OCI-M1 (cell line): ENCODE data around the gene ZNF548.
A peak's percentile ranks its signal among the peaks of the same experiment; 100 is the strongest.
"Not testable (repeated sequence)": the region's sequence is repeated elsewhere in the genome, so short reads cannot be mapped to it uniquely, and the experiment has no call there.

Source experiments
- DNase-seq: peaks from one replicate; lab custom pipeline; 2025; lab: John Stamatoyannopoulos, UW

The ZNF548 gene

DNA sequence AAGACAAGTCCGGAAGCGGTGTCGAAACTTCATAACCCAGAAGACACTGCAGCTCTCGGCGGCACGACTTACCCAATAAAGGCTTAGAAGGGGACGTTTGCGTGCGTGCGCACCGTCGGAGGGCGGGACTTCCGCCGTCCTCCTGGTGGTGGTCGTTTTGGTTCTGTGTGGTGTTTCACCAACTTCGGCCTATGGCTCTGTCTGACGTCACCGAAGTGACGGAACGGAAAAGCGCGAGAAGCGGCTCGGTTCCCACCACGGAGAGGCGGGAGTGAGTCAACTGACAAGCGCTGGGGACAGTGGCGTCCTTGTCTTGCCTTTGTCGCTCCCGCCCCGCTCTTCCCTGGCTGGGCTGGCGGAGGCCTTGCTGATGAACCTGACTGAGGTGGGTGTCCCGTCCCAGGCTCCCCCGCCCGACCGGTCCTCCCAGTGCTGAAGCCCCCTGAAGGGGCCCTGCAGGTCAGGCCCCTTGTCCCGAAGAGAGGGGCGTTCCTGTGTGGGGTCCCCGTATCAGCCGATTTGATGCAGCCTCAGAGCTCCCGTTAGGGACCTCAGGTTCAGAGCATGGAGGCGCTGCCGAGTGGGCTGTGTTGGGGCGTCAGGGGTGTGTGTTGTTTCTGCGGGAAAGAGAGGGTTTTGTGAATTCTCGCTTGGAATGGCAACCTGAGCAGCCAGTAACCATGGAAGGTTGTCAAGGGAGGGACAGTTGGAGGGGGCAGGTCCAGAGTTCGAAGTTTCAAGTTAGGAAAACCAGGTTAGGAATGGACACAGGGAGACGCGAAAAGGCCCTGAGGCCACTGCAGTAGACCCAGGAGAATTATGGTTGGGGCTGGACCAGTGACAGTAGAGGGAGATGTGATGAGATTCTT is at the start of gene ZNF548:
TSS of gene ZNF548 (plus strand) at position 125 of the 869 bp plus-strand sequence. CDS start at position 371, 246 bp downstream.
- DNase-seq: peak; percentile 100

DNA sequence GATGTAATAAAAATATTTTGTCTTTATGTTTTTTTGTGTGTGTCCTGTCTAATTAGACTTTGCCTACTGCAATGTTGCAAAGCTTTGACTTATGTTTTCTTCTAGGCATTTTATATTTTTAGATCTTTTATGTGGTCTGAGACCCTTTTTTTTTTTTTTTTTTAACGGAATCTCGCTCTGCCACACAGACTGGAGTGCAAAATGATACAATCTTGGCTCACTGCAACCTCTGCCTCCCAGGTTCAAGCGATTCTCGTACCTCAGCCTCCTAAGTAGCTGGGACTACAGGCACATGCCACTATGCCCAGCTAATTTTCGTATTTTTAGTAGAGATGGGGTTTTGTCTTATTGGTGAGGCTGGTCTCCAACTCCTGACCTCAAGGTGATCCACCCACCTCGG is 47.1 kb upstream of the ZNF548 start:
- DNase-seq: no peak

DNA sequence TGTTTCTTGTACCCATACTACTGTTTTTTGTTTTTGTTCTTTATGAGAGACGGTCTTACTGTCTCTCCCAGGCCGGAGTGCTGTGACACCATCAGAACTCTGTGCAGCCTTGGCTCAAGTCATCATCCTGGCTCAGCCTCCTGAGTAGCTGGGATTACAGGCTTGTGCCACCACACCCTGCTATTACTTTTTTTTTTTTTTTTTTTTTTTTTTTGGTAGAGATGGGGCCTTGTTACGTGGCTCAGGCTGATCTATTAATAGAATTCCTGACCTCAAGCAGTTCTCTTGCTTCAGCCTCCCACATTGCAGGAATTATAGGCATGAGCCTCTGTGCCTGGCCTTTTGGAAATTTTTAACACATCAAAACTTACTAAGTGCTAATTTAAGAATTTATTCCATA is 41.5 kb upstream of the ZNF548 start:
- DNase-seq: peak; percentile 21

DNA sequence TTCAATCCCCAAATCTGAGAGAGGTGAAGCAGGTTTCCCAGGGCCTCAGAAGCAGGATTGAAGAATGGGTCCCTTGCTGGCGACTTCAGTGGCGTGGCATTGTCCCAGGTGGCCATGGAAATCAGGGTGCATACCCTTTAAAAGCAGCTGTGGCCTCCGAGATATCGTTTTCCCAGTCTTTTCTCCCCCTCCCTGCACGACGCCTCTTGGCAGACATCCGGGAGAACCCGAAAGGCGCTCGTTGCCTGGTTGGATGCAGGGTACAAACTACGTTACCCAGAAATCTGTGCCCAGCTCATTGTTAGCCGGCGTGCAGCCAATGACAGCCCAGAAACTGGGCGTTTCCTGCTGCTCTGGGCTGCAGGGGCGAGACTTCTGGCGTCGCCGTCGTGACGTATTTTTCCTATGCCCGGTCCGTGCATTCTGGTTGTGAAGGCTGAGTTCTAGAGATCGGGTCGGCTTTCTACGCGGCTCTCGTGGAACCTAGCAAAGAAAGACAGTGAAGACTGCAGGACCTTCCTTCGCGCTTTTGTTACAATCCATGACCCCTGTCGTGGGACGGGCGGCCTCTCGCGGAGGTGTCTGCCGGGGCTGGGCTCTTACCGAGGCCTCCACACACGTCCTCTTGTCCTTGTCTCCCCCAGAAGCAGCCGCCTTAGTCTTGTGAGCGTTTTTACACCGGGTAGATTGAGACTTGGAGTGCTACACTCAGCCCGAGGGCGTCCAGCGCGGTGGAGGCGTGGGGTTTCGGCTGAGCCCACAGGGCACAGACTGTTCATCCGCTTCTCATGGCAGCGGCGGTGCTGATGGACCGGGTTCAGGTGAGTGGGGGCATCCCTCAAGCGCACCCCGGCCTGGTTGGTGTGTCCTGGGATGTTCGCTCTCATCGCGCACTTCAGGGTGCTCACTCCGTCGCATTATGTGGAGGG is 38.5 kb upstream of the ZNF548 start, which contains the start of gene ZNF304:
TSS of gene ZNF304 (plus strand) at position 395 of the 929 bp plus-strand sequence. CDS start at position 789, 394 bp downstream.
- peak; percentile 98 for DNase-seq

DNA sequence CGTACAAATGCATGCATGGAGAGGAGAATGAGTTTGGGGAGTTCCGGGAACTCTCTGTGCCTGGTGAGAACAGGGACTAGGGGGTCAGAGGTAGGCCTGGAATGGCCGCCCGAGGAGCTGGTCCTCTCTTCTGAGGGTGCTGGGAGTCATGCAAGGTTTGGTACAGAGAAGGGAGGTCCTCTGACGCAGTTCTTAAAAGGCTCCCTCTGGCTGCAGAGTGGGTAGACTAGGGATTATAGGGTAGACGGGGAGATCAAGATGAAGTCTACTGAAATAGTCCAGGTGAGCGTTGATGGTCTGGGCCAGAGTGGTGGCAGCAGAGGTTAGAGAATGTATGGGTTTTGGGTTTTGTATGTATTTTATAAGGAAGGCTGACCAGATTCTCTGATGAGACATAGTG is 37.8 kb upstream of the ZNF548 start:
- no peak for DNase-seq

DNA sequence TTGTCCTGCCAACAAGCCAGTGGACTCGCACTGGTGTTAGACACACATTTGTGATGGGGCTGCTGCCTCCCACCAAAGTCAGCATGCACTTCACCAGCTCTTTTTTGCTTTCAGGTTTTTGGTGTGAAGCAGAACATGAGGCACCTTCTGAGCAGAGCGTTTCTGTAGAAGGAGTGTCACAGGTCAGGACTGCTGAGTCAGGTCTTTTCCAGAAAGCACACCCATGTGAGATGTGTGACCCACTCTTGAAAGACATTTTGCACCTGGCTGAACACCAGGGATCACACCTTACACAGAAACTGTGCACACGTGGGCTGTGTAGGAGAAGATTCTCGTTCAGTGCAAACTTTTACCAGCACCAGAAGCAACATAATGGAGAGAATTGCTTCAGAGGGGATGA is 33.7 kb upstream of the ZNF548 start:
- no peak for DNase-seq

DNA sequence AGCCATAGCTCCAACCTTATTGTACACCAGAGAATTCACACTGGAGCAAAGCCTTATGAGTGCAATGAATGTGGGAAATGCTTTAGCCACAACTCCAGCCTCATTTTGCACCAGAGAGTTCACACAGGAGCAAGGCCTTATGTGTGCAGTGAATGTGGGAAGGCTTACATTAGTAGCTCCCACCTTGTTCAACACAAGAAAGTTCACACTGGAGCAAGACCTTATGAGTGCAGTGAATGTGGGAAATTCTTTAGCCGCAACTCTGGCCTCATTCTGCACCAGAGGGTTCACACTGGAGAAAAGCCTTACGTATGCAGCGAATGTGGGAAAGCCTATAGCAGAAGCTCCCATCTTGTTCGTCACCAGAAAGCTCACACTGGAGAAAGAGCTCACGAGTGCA is 32.2 kb upstream of the ZNF548 start:
- DNase-seq: no peak

DNA sequence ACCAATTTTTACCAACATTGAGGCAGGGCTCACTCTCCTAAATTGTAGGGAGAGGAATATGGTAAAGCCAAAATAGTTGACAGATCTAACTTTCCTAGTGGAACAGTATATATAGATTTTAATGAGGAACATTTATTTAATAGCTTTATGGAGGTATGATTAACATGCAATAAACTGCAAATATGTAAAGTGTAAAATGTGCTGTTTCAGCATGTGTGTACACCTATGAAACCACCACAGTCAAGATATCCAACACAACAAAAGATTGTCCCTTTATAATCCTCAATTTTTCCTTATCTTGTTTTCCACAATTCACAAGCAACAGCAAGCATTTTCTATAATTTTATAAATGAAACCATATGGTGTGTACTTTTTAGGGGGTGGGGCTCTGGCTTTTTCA is 30.4 kb upstream of the ZNF548 start:
- DNase-seq: no peak

DNA sequence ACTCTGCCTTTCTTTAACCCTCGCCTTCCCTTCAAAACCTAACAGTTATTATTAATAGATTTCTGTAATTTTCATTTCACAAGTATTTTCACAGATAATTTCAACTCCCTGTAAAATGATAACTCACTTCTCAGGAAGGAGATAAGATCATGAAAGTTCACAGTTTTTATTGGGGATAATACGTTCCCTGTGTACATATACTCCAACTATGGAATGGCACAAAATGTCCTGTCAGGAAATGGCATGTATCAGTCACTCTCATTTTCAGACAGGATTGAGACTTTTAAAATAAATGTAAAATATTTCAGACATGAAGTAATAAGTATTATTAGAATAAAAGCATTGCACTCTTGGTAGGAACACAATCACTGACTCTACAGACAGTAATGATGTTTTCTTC is 27.2 kb upstream of the ZNF548 start:
- no peak for DNase-seq

DNA sequence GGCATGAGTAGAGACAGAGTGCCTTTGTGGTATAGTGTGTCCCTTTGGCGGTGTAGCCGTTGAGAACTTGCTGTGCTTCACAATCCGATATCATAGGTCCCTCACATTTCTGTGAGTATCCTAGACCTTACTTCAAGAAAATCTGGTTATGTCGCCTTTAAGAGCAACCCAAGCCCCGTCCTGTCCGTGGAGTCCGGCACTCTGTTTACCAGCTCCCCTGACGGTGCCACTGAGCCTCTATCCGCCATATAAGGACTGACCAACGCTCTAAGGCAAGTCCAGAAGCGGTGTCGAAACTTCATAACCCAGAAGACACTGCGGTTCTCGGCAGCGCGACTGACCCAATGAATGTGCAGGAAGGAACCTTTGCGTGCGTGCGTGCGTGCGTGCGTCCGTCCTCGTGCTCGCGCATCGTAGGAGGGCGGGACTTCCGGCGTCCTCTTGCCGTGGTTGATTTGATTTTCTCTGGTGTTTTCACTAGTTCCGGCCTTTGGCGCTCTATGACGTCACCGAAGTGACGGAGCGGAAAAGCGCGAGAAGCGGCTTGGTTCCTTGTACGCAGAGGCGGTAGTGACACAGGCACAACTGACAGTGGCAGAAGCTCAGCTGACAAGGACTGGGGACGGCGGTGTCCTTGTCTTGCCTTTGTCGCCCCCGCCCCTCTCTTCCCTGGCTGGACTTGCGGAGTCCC is 26.5 kb upstream of the ZNF548 start, which contains the start of the genes TRAPPC2B and ZNF547:
TSS of gene TRAPPC2B (plus strand) at position 555 of the 691 bp plus-strand sequence. CDS start 1,283 bp downstream, outside the sequence.
TSS of gene ZNF547 (plus strand) at position 555 of the 691 bp plus-strand sequence. CDS start 5,005 bp downstream, outside the sequence.
- DNase-seq: peak; percentile 100

DNA sequence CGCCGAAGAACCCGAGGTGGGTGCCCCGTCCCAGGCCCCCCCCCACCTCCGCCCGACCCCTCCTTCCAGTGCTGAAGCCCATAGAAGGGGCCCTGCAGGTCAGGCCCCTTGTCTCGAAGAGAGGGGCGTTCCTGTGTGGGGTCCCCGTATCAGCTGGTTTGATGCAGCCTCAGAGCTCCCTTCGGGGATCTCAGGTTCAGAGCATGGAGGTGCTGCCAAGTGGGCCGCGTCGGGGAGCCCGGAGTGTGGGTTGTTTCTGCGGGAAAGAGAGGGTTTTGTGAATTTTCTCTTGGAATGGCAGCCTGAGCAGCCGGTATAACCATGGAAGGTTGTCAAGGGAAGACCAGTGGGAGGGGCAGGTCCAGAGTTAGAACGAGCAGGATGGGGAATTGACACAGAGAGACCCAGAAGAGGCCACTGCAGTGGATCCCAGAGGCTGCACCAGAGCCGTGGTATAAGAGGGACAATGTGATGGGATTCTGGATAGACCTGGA is 25.9 kb upstream of the ZNF548 start:
- no peak for DNase-seq

DNA sequence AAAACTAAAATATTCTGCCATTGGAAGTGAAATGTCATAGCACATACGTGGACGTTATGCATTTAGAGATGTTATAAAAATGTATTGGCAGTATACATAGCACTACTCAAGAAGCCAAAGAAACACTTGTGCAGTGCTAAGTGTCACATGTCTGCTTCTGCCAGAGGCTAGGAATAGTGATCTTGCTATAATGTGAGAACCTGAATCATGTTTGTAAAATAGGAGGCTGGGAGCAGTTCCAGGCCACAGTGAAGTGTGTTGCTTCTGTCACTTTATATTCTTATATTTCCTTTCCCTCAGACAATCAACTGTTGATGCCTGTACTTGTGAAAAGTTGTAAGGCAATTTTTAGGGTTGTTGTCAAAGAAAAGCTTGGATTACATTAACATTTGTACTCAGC is 22.9 kb upstream of the ZNF548 start:
- DNase-seq: no peak

DNA sequence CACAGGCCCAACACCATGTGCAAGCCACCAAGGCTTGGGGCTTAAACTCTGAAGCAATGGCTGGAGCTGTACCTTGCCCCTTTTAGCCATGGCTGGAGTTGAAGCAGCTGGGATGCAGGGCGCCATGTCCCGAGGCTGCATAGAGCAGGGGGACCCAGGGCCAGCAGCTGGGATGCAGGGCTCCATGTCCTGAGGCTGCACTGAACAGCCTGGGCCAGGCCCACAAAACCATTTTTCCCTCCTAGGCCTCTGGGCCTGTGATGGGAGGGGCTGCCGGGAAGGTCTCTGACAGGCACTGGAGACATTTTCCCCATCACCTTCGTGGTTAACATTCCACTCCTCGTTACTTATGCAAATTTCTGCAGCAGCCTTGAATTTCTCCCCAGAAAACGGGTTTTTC is 15.5 kb upstream of the ZNF548 start:
- DNase-seq: no peak

DNA sequence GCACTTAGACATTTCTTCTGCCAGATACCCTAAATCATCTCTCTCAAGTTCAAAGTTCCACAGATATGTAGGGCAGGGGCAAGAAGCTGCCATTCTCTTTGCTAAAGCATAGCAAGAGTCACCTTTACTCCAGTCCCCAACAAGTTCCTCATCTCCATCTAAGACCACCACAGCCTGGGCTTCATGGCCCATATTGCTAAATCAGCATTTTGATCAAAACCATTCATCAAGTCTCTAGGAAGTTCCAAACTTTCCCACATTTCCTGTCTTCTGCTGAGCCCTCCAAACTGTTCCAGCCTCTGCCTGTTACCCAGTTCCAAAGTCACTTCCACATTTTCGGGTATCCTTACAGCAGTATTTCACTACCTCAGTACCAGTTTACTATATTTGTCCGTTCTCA is 15.0 kb upstream of the ZNF548 start:
- not testable (repeated sequence) for DNase-seq

DNA sequence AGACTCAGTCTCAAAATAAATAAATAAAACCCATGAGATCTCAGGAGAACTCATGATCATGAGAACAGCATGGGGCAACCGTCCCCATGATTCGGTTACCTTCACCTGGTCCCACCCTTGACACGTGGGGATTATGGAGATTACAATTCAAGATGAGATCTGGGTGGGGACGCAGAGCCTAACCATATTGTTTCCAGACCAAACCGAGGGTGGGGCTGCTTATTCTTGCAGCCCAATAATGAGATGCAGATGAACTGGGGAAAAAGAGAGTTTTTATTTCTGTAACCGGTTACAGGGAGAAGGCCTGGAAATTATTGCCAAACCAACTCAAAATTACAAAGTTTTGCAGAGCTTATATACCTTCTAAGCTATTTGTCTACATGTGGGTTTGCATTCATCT is 13.5 kb upstream of the ZNF548 start:
- no peak for DNase-seq

DNA sequence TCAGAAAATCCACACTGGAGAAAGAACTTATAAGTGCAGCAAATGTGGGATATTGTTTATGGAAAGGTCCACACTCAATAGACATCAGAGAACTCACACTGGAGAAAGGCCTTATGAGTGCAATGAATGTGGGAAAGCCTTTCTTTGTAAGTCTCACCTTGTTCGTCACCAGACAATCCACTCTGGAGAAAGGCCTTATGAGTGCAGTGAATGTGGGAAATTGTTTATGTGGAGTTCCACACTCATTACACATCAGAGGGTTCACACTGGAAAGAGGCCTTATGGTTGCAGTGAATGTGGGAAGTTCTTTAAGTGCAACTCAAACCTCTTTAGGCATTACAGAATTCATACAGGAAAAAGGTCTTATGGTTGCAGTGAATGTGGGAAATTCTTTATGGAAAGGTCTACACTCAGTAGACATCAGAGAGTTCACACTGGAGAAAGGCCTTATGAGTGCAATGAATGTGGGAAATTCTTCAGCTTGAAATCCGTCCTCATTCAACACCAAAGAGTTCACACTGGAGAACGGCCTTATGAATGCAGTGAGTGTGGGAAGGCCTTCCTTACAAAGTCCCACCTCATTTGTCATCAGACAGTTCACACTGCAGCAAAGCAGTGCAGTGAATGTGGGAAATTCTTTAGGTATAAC is 12.0 kb upstream of the ZNF548 start:
- no peak for DNase-seq

DNA sequence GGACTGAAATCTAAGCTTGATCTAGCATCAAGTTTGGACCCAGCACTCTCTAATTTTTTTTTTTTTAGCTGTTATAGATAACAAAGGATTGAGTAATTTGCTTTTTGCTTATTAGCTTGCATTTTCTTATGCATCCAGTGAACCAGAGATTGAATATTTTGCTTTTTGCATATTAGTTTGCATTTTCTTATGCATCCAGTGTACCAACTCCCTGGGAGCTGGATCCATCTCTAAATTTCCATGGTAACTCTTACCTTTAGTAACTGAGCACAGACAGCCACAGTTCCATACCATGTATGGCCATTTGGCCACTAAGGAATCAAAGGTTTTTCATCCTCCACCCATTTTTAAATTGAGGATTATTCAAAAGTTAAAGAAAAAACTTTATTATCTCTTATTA is 8.7 kb upstream of the ZNF548 start:
- no peak for DNase-seq

DNA sequence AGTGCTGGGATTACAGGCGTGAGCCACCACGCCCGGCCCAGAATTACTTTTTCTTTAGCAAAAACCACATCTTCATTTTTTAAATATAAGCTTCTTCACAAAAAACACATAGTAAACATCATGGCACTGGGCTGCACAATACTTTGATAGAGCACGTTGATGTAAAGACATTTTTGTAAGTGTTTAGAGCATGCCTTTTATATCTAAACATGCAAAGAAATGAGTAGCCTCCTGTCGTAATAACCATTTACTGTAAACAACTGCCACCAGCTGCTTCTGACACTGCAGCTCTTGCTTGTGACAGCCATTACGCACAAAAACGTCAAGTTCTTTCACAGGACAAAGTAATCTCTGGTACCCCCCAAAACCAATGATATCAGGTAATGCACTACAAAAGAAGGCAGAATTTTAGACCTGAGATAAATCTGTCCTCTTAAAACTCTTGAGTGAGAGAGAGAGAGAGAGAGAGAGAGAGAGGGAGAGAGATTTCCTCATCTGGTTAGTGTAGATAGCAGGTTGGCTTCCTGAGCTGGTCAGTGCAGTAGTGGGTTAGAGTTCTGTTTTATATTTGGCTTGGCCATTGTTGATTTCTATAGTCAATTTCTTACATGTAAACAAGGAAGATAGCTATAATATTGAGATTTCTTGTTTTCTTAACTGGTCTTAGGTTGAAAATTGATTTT is 6.7 kb upstream of the ZNF548 start:
- DNase-seq: peak; percentile 48

DNA sequence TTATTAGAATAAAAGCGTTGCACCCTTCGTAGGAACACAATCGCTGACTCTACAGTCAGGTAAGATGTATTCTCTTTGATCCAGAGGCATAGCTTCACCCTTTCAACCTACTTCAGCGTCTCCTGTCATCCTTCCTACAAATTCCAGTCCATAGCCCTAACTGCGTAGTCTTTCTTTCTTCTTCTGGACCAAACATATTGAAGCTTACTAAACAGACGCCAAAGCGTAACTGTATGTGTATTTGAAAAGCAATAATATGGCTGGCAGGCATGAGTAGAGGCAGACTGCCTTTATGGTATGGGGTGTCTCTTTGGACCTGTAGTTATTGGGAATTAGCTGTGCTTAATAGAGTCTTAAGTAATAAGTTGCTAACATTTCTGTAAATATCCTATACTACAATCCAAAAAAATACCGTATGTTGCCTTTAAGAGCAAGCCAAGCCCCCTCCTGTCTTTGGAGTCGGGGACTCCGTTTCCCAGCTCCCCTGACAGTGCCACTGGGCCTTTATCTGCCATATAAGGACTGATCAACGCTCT is 392 bp upstream of the ZNF548 start:
- DNase-seq: no peak

DNA sequence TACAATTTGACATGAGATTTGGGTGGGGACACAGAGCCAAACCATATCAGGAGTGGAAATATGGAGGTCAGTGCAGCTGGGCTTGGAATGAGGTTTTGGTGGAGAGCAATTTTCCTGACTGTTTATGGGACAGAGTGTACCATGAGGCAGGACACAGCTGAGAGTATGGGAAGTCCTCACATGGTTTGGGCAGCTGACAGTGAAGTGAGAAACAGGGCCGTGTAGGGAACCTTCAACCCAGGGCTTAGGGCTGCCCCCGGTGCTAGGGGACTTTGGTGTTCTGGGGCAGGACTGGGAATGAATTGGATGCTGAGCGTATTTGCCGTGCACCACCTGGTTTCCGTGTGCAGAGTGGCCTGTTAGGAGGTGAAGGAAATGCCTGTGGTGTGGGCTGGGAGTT is 6.1 kb downstream of the ZNF548 start:
- DNase-seq: no peak
